ENCODE data around the gene LETM1.

LETM1 gene

GRCh38 chr4:1801286-1801958 is 54.5 kb downstream of the LETM1 start:
- Histone ChIP-seq H4K8ac (ENCODE audit: low read length) (no peak overlapping the region), H4K91ac (ENCODE audit: low read length) (peak overlapping the region; percentile 55), H2BK15ac (ENCODE audit: low read depth, poor library complexity, severe bottlenecking) (no peak overlapping the region), H2BK120ac (ENCODE audit: low read depth, low read length) (no peak overlapping the region), H3K14ac (ENCODE audit: low read length in 2 of 2) (no peak overlapping the region), H3K4me1 (ENCODE audit: control insufficient read depth, insufficient read depth, low read depth, low read length) (no peaks in the 10 kb centered on the region), H3K9ac (ENCODE audit: low read length) (no peak overlapping the region), H3K18ac (ENCODE audit: low read depth in 1 of 2, low read length in 2 of 2) (no peak overlapping the region), H3K79me1 (replicated peaks; ENCODE audit: low read length, poor library complexity, severe bottlenecking) (no peaks in the 10 kb centered on the region), H3K4me2 (ENCODE audit: low read length, poor library complexity, severe bottlenecking) (no peak overlapping the region), H2AK5ac (ENCODE audit: low read length, severe bottlenecking) (no peak overlapping the region), H3K27ac (ENCODE audit: low read length, poor library complexity, severe bottlenecking) (no peak overlapping the region), H2AFZ (ENCODE audit: low read depth, low read length) (no peak overlapping the region), H3K27me3 (ENCODE audit: control insufficient read depth in 1 of 2, insufficient read depth in 1 of 2, low read length in 2 of 2) (peaks cover 11 to 50% of the 10 kb centered on the region in 2 experiments), H3K4ac (ENCODE audit: low read depth in 1 of 2, low read length in 2 of 2) (no peak overlapping the region), H2BK12ac (ENCODE audit: low read length in 2 of 2) (no peak overlapping the region), H3K4me3 (ENCODE audit: insufficient read depth in 1 of 2, low read depth in 1 of 2, low read length in 2 of 2) (no peak overlapping the region), H3K23ac (ENCODE audit: low read length in 2 of 2) (no peak overlapping the region), H2BK5ac (ENCODE audit: low read depth, low read length, poor library complexity, severe bottlenecking) (no peak overlapping the region), H3K9me3 (ENCODE audit: control insufficient read depth, low read length) (no peaks in the 10 kb centered on the region), H3K36me3 (ENCODE audit: control insufficient read depth in 1 of 2, insufficient read depth in 2 of 2, low read depth in 1 of 2, low read length in 2 of 2) (no peaks in the 10 kb centered on the region)
- 97% methylated on average over 54 of the region's 56 CpGs for WGBS
- DNase-seq, result no peak

DNA sequence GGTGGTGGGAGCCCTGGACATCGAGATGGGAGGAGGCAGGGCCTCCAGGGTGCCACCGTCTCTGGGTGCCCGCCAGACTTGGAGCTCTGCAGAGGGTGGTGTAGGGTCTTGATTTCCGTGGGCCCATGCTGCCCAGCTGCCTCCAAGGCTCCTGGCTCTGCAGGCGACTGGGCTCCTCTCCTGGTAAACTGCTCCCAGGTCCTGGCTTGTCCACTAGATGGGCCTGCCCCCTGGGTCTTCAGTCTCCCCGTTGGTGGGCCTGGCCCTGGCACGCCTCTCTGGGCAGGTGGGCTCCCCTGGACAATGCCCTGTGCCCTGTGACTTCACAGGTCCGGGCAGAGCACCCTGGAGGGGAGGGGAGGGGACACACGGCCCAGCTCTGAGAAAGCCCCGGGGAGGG is 55.2 kb downstream of the LETM1 start:
- Histone ChIP-seq H2AFZ (ENCODE audit: low read depth, low read length) (no peak overlapping the region), H3K9me3 (ENCODE audit: control insufficient read depth, low read length) (no peaks in the 10 kb centered on the region), H3K18ac (ENCODE audit: low read depth in 1 of 2, low read length in 2 of 2) (no peak overlapping the region), H2BK120ac (ENCODE audit: low read depth, low read length) (no peak overlapping the region), H3K14ac (ENCODE audit: low read length in 2 of 2) (no peak overlapping the region), H3K4me1 (ENCODE audit: control insufficient read depth, insufficient read depth, low read depth, low read length) (peaks cover 2% of the 10 kb centered on the region), H3K36me3 (ENCODE audit: control insufficient read depth in 1 of 2, insufficient read depth in 2 of 2, low read depth in 1 of 2, low read length in 2 of 2) (no peaks in the 10 kb centered on the region), H2BK12ac (ENCODE audit: low read length in 2 of 2) (no peak overlapping the region), H4K8ac (ENCODE audit: low read length) (no peak overlapping the region), H3K4me2 (ENCODE audit: low read length, poor library complexity, severe bottlenecking) (no peak overlapping the region), H3K27me3 (ENCODE audit: control insufficient read depth in 1 of 2, insufficient read depth in 1 of 2, low read length in 2 of 2) (peaks cover 16 to 56% of the 10 kb centered on the region in 2 experiments), H3K23ac (ENCODE audit: low read length in 2 of 2) (no peak overlapping the region), H4K91ac (ENCODE audit: low read length) (no peak overlapping the region), H3K9ac (ENCODE audit: low read length) (no peak overlapping the region), H3K79me1 (replicated peaks; ENCODE audit: low read length, poor library complexity, severe bottlenecking) (no peaks in the 10 kb centered on the region), H2BK5ac (ENCODE audit: low read depth, low read length, poor library complexity, severe bottlenecking) (no peak overlapping the region), H3K4me3 (ENCODE audit: insufficient read depth in 1 of 2, low read depth in 1 of 2, low read length in 2 of 2) (no peak overlapping the region), H2AK5ac (ENCODE audit: low read length, severe bottlenecking) (no peak overlapping the region), H3K27ac (ENCODE audit: low read length, poor library complexity, severe bottlenecking) (no peak overlapping the region), H3K4ac (ENCODE audit: low read depth in 1 of 2, low read length in 2 of 2) (no peak overlapping the region), H2BK15ac (ENCODE audit: low read depth, poor library complexity, severe bottlenecking) (no peak overlapping the region)
- DNase-seq, result no peak
- 90% methylated on average over 10 of the region's 10 CpGs for WGBS

DNA sequence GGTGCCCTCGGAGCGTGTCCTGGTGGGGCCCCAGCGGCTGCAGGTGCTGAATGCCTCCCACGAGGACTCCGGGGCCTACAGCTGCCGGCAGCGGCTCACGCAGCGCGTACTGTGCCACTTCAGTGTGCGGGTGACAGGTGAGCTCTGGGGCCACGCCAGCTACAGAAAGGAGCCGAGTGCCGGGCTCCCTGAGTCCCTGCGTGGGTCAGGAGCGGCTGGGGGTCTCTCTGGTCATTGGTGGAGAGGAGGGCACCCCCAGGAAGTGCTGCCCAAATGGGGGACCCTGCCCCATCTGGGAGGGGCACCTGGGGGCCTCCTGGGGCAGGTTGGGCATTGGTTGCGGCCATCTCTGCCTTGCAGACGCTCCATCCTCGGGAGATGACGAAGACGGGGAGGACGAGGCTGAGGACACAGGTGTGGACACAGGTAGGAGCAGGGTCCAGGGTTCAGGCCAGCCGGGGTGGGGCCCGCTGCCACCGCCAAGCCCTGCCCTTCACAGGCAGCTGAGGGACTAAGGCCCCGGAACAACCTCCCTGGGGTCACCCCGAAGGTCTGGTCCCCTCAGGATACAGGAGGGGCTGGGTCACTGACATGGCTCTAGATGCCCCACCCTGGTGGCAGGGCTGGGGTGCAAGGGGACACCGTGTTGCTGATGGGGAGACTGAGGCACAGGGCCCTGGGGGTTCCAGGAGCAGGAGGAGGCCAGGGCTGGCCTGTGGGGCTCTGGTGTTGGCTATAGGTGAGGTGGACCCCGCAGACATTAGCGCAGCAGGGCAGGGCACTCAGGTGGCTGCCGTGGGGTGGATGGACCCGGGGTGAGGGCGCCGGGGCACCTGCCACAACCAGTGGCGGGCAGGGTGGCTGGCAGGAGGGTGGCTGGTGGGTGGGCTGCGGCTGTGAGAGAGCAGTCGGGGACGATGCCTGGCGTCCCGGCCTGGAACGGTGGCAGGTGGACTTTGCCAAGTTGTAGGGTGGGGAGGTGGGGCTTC is 56.3 kb downstream of the LETM1 start:
- H3K23ac ChIP-seq (ENCODE audit: low read length in 2 of 2), result no peak overlapping the region
- H3K4me3 ChIP-seq (ENCODE audit: insufficient read depth in 1 of 2, low read depth in 1 of 2, low read length in 2 of 2), result no peak overlapping the region
- H3K27ac ChIP-seq (ENCODE audit: low read length, poor library complexity, severe bottlenecking), result no peak overlapping the region
- H2AFZ ChIP-seq (ENCODE audit: low read depth, low read length), result no peak overlapping the region
- H4K8ac ChIP-seq (ENCODE audit: low read length), result no peak overlapping the region
- H3K18ac ChIP-seq (ENCODE audit: low read depth in 1 of 2, low read length in 2 of 2), result no peak overlapping the region
- no peaks in the 10 kb centered on the region for H3K36me3 ChIP-seq (ENCODE audit: control insufficient read depth in 1 of 2, insufficient read depth in 2 of 2, low read depth in 1 of 2, low read length in 2 of 2)
- H3K4ac ChIP-seq (ENCODE audit: low read depth in 1 of 2, low read length in 2 of 2), result no peak overlapping the region
- no peaks in the 10 kb centered on the region for H3K79me1 ChIP-seq (replicated peaks; ENCODE audit: low read length, poor library complexity, severe bottlenecking)
- no peak overlapping the region for H2BK120ac ChIP-seq (ENCODE audit: low read depth, low read length)
- H2BK12ac ChIP-seq (ENCODE audit: low read length in 2 of 2), result no peak overlapping the region
- H2BK5ac ChIP-seq (ENCODE audit: low read depth, low read length, poor library complexity, severe bottlenecking), result no peak overlapping the region
- WGBS, result 91% methylated on average over 40 of the region's 41 CpGs
- no peak overlapping the region for H3K14ac ChIP-seq (ENCODE audit: low read length in 2 of 2)
- no peak overlapping the region for H3K9ac ChIP-seq (ENCODE audit: low read length)
- peaks cover 13% of the 10 kb centered on the region for H3K4me1 ChIP-seq (ENCODE audit: control insufficient read depth, insufficient read depth, low read depth, low read length)
- H3K27me3 ChIP-seq (ENCODE audit: control insufficient read depth in 1 of 2, insufficient read depth in 1 of 2, low read length in 2 of 2), result peaks cover 22 to 58% of the 10 kb centered on the region in 2 experiments
- H2BK15ac ChIP-seq (ENCODE audit: low read depth, poor library complexity, severe bottlenecking), result no peak overlapping the region
- DNase-seq, result no peak
- peak overlapping the region; percentile 25 for H4K91ac ChIP-seq (ENCODE audit: low read length)
- H3K9me3 ChIP-seq (ENCODE audit: control insufficient read depth, low read length), result no peaks in the 10 kb centered on the region
- no peak overlapping the region for H2AK5ac ChIP-seq (ENCODE audit: low read length, severe bottlenecking)
- no peak overlapping the region for H3K4me2 ChIP-seq (ENCODE audit: low read length, poor library complexity, severe bottlenecking)

Measured in mesenchymal stem cell (in vitro differentiated cells and primary cell).